HPDE6-E6E7 (cell line): ENCODE measurements around the gene CD38.

Experiments
- DNase-seq: peaks from one replicate; pipeline ENCODE4 v3.0.0; 2011; ENCODE audit warnings: missing footprints; ENCODE audit errors: extremely low spot score

CD38 gene

GRCh38 chr4:15864651-15865566, 86.8 kb downstream of the CD38 start:
- no peak for DNase-seq

- DNase-seq, result no peak
These were observed 90.0 kb downstream of the CD38 start for GRCh38 chr4:15868111-15868510.

DNA sequence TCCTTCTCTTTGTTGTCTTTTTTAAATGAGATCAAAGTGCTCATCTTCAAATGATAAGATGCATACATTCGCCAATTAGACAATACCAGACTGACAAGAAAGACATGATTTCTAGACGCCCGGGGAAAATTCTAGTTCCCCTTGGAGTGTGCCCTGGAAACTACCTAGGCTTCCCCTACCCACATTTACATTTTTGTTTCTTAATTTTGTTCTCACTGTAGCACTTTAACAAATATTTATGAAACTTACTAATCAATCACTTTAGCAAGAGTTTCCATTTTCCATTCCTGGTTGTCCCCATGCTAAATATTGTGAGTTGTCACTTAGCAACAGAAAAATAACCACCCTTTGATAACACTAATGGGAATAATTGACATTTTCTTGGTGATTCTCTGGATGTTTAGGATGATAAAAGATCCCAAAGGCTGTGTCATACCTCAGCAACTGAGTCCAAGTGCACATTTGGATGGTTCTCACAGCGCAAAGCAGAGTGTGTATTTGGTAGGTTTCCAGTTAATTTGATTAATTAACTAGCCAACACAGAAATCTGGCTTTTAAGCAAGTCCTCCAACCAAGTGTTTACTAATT, 90.8 kb downstream of the CD38 start:
- DNase-seq, result no peak

- no peak for DNase-seq
These were observed 92.0 kb downstream of the CD38 start for GRCh38 chr4:15870079-15870478.

DNA sequence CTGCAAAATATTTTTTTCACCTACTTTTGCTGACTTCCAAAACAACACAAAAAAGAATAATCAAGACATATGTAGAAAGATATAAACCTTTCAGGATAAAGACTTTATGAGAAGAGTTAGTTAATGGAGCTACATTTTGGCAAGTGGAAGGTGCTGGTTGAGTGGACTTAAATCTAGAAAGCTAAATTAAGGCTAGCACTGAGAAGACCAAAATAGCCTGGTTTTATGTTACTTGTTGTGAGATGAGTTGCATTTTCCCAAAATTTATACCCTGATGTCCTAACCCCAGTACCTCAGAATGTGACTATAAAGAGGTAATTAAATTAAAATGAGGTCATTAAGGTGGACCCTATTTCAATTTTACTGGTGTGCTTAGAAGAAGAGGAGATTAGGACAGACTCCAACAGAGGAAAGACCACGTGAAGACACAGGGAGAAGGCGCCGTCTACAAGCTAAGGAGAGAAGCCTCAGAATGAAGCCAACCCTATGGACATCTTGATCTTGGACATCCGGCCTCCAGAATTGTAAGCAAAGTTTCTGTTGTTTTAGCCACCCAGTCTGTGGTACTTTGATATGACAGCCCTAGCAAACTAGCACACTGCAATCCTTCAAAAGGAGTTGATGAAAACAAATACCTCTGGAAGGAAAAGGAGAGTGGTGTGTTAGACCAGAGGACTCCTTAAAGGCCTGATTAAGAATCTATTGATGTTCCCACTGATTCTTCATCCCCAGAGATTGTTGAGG, 93.0 kb downstream of the CD38 start:
- no peak for DNase-seq

DNA sequence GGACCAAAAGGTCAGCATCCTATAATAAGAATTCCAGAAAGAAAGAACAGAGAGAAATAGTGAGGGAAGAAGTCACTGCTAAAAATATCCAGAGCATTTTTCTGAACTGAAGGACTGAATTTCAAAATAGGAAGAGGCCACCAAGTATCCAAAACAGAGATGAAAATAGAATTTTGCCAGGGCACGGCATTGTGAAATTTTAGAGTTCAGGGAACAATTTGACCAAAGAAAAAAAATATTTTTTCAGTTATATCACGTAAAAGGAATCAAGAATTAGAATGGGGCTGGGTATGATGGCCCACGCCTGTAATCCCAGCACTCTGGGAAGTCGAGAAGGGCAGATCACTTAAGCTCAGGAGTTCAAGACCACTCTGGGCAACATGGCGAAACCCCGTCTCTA, 95.0 kb downstream of the CD38 start:
- DNase-seq, result no peak

- DNase-seq, result no peak
These were observed 96.5 kb downstream of the CD38 start for GRCh38 chr4:15874671-15875070.

GRCh38 chr4:15875663-15876460, 97.7 kb downstream of the CD38 start:
- no peak for DNase-seq

DNA sequence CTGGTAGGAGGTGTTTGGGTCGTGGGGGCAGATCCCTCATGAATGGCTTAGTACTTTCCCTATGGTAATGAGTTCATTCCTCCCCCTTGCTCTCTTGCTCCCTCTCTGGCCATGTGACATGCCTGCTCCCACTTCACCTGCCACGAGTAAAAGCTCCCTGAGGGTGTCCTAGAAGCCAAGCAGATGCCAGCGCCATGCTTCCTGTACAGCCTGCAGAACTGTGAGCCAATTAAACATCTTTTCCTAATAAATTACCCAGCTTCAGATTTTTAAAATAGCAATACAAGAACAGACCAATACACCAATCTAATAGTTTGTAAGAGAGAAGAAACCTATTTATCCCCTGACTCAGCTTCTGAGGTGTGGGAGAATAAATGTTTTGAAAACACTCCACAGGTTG, 99.9 kb downstream of the CD38 start:
- no peak for DNase-seq

DNA sequence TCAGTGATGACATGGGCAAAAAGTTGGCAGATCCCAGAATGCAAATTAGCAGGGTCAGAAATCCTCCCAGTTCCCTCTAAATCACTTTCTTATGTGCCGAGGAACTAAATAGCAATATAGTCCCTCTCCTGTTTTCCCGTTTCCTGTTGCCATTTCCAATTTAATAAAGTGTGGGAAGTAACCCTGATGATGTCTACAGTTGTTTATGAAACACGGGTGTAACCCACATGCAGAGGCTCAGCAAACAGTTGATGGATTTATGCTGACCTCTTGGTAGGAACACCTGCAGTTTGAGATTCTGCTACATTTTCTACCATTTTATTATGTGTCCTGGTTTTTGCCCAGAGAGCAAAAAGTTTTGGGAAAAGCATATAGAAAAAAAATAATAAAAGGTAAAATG, 103.7 kb downstream of the CD38 start:
- no peak for DNase-seq

GRCh38 chr4:15882675-15883086, 104.6 kb downstream of the CD38 start:
- peak; percentile 53 for DNase-seq

- DNase-seq, result no peak
These were observed 105.6 kb downstream of the CD38 start for GRCh38 chr4:15883610-15884243.

DNA sequence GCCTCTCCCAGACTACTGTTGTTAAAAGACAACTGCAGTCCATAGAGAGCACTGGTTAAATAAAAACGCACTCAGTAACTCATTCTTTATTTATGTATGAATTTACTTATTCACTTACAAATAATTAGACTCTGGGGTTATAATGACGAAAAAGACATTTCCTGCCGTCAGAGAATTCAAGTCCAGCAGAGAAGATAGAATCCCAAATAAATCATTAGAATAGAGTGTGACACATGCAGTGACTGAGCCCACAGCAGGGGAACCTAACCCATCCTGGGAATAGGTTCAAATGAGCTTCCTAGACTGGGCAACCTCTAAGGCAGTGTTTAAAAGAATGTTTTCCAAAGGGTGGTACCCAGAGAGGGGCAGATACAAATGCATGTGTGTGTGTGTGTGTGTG, 106.5 kb downstream of the CD38 start:
- DNase-seq, result no peak

- DNase-seq, result no peak
These were observed 107.3 kb downstream of the CD38 start for GRCh38 chr4:15885422-15885821.

GRCh38 chr4:15888515-15888914, 110.4 kb downstream of the CD38 start:
- DNase-seq, result no peak

DNA sequence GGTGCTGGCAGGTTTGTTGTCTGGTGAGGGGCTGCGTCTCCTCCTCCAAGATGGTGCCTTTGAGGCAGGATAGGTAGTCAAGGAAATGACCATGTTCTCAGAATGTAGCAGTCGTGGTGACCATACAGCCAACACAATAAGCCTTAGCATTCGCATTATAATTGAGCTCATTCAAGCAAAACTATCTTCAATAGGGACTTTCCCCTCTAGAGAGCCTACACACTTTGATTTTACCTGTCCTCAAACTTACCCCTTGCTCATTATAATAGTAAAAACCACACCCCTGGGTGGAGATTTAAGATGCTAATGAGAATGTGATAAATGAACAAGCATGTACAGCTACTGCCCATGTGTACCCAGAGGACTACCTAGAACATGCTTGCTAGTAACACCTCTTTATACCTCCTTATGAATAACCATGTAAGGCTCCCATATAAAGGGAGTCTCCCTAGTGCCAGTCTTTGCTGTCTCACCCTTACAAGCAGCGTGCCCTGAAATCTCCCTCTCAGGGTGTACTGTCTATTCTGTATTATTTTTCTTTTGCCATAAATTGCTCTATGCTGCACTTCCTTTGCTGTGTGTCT, 112.2 kb downstream of the CD38 start:
- DNase-seq, result no peak

DNA sequence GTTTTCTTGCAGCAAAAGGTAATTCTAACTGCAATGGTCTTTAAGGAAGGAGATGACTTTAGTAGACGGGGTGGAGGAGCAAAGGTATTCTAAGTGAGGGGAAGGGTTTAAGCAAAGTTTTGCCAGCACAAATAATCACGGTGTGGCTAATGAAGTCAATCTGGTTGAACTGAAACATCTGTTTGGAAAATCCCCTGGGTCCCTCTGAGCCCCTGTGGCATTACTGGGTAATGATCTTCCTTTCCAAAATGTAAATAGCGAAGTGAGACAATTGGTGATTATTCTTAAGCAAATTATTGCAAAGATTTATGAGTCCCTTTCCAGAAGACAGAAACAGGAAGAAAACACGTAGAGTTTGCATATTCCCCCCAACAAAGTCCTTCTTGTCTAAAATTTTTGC, 113.2 kb downstream of the CD38 start:
- no peak for DNase-seq

DNA sequence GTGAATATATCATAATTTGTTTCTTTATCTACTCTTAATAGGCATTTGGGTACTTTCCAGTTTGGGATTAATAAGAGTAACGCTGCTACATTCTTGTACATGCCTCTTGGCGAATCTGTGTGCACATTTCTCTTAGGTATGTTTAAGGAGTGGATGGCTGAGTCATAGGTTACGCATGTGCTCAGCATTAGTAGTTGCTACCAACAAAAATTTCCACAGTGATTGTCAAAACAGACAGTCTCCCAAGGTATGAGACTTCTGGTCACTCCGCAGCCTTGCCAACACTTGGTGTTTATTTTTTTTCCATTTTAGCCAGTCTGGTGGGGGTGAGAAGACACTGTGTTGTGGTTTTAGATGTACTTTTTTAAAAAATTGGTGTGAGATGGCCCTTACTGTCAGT, 115.8 kb downstream of the CD38 start:
- peak; percentile 92 for DNase-seq

- DNase-seq, result no peak
These were observed 116.3 kb downstream of the CD38 start for GRCh38 chr4:15894393-15894792.

- DNase-seq, result no peak
These were observed 117.1 kb downstream of the CD38 start for GRCh38 chr4:15894921-15895916.
